Esophagus muscularis mucosa (tissue), 3 donors: ENCODE measurements around the gene CEP135.

ENCODE experiments used
- CTCF ChIP-seq, 3 experiments: fragments of 200-600 bp in 2 of 3; fragments of 450-650 bp in 1 of 3; sonication (generic) in 2 of 3; IDR thresholded peaks; one replicate each; pipeline ENCODE4 v1.5.1; 2017 to 2019; ENCODE audit warnings: antibody characterized with exemption in 3 of 3, mild to moderate bottlenecking in 2 of 3, moderate library complexity in 1 of 3
- POLR2A ChIP-seq: fragments of 450-650 bp; IDR thresholded peaks from one replicate; pipeline ENCODE4 v1.6.1; 2017; ENCODE audit warnings: antibody characterized with exemption, moderate library complexity, mild to moderate bottlenecking, low read depth
- POLR2AphosphoS5 ChIP-seq, 2 donors: sonication (generic); formaldehyde crosslinking; IDR thresholded peaks; one replicate each; pipeline ENCODE4 v1.6.1; 2017; ENCODE audit warnings: antibody characterized with exemption in 2 of 2

GRCh38 chr4:56042225-56042624 lies 93.5 kb downstream of the CEP135 start:
- TF ChIP-seq POLR2A (no peak), CTCF (IDR thresholded peaks at IDR 0.05) (no peak), POLR2AphosphoS5 (IDR thresholded peaks at IDR 0.05) (no peak)
